ENCODE measurements around the gene CASP6. TPM values are rescaled to one million over a fixed set of nuclear protein-coding genes. Genes with fewer than 3 reads are reported as not detected.

Gene CASP6
- total RNA-seq, 4 donors from 2014 or later, result 17.0 to 121 (median 43.7) TPM

DNA sequence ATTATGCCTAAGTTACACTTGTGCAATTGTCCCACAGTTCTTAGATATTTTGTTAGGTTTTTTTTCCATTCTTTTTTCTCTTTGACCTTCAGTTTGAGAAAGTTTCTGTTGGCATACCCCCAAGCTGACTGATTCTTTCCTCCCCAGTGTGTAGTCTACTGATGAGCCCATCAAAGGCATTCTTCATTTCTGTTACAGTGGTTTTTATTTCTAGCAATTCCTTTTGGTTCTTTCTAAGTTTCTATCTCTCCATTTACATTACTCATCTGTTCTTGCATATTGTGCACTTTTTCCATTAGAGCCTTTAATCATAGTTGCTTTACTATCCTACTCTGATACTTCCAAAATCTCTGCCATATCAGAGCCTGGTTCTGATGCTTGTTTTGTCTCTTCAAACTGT is 31.9 kb downstream of the CASP6 start:
- Histone ChIP-seq H3K27ac (no peak overlapping the region), H3K36me3 (no peaks in the 10 kb centered on the region), H3K27me3 (no peaks in the 10 kb centered on the region), H3K9me3 (peaks cover 0 to 6% of the 10 kb centered on the region in 2 donors), H3K4me1 (no peaks in the 10 kb centered on the region), H3K4me3 (no peak overlapping the region)
- intact Hi-C loops (cut with DNase I; ENCODE audit: low total_unique reads), result no loop called here
- TF ChIP-seq POLR2A (IDR thresholded peaks at IDR 0.05), result no peak
- TF ChIP-seq, protein P1, sequence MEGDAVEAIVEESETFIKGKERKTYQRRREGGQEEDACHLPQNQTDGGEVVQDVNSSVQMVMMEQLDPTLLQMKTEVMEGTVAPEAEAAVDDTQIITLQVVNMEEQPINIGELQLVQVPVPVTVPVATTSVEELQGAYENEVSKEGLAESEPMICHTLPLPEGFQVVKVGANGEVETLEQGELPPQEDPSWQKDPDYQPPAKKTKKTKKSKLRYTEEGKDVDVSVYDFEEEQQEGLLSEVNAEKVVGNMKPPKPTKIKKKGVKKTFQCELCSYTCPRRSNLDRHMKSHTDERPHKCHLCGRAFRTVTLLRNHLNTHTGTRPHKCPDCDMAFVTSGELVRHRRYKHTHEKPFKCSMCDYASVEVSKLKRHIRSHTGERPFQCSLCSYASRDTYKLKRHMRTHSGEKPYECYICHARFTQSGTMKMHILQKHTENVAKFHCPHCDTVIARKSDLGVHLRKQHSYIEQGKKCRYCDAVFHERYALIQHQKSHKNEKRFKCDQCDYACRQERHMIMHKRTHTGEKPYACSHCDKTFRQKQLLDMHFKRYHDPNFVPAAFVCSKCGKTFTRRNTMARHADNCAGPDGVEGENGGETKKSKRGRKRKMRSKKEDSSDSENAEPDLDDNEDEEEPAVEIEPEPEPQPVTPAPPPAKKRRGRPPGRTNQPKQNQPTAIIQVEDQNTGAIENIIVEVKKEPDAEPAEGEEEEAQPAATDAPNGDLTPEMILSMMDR (IDR thresholded peaks at IDR 0.05), result no peak
- no peak for DNase-seq

DNA sequence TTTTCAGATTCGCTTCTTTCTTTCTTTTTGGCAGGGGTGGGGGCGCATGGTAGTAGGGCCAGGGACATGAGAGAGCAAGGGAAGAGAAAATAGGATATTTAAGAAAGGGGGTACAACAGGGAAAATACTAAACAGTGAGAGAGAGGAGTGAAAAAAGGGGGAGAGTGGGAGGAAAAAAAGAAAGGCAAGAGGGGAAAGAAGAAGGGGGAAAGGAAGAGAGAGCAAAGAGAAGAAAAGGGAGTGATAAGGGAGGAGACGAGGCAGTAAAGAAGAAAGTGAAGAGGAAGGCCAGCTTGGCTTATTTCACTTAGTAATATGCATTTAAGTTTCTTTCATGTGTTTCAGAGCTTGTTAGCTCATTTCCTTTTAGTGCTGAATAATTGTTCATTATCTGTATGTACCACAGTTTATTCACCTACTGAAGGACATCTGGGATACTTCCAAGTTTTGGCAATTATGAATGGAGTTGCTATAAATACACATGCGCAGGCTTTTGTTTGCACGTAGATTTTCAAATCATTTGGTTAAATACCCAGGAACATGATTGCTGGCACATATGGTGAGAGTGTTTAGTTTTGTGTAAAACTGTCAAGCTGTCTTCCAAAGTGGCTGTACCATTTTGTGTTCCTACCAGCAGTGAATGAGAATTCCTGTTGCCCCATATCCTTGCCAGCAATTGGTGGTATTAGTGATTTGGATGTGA is 37.3 kb downstream of the CASP6 start:
- no peak for DNase-seq
- intact Hi-C loops (cut with DNase I; ENCODE audit: low total_unique reads), result no loop called here
- Histone ChIP-seq H3K4me1 (no peaks in the 10 kb centered on the region), H3K9me3 (no peaks in the 10 kb centered on the region), H3K27ac (no peak overlapping the region), H3K4me3 (no peak overlapping the region), H3K27me3 (no peaks in the 10 kb centered on the region), H3K36me3 (no peaks in the 10 kb centered on the region)
- no peak for TF ChIP-seq POLR2A (IDR thresholded peaks at IDR 0.05)
- TF ChIP-seq, protein P1 (IDR thresholded peaks at IDR 0.05), result no peak

DNA sequence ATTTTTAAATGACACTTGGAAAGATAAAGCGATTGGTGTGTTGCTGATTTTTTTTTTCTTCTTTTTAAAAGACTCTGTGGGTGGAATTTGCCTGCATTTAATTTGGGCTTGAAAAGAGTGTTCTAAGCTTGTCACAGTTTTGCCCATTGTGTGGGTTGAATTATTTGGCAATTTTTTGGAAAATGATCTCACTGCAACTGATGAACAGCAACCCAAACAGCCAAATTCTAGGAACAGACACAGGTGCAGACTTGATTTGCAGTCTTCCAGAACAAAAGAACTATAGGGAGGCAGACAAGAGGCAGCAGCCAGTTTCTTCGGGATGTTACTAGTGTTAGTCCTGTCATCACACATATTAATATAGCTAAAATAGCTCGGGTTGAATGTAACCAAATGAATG is 40.5 kb downstream of the CASP6 start:
- TF ChIP-seq, protein P1 (IDR thresholded peaks at IDR 0.05), result no peak
- TF ChIP-seq POLR2A (IDR thresholded peaks at IDR 0.05), result no peak
- Histone ChIP-seq H3K4me3 (no peak overlapping the region), H3K9me3 (no peaks in the 10 kb centered on the region), H3K4me1 (no peaks in the 10 kb centered on the region), H3K27ac (no peak overlapping the region), H3K27me3 (no peaks in the 10 kb centered on the region), H3K36me3 (no peaks in the 10 kb centered on the region)
- DNase-seq, result no peak
- intact Hi-C loops (cut with DNase I; ENCODE audit: low total_unique reads), result no loop called here

DNA sequence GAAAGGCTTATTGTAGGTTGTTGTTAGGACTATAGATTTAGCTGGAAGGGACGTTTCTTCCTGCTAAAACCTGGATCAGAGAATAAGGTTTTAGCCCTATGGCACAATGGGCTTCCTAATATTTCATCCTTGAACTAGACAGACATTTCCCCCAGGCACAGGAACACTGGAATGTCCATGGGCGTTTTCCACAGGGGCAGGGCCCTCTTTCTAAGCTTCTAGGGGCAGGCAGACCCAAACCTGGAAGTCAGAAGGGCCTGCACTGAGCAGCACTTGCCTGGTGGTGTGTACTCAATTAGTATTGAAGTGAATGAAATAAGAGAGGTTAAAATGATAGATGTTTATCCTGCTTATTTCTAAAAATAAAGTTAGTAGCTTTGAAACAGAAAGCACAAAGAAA is 41.1 kb downstream of the CASP6 start:
- Histone ChIP-seq H3K4me3 (no peak overlapping the region), H3K36me3 (no peaks in the 10 kb centered on the region), H3K9me3 (no peaks in the 10 kb centered on the region), H3K27me3 (no peaks in the 10 kb centered on the region), H3K27ac (no peak overlapping the region), H3K4me1 (no peaks in the 10 kb centered on the region)
- intact Hi-C loops (cut with DNase I; ENCODE audit: low total_unique reads), result no loop called here
- DNase-seq, result no peak
- TF ChIP-seq POLR2A (IDR thresholded peaks at IDR 0.05), result no peak
- TF ChIP-seq, protein P1 (IDR thresholded peaks at IDR 0.05), result no peak

DNA sequence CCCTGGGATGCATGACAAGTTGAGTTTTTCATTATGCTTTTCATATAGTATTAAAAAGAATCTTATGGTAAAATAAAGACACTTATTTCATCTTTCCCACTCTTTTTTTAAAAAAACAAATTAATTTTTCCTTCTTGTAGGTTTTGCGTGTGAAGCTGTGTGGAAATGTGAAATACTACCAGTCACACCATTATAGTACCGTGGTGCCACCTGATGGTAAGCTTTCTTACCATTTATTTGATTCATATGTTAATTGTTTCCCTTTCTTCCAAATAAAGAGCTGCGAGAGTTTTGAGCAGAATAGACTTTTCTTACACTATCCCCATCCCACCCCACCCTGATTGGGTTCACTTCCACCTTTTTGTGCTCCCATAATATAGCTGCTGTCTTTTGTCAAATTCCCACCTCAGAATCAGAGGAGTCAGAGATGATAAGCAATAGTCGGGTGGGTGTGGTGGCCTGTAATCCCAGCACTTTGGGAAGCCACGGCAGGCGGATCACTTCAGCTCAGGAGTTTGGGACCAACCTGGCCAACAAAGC is 44.3 kb downstream of the CASP6 start:
- TF ChIP-seq, protein P1 (IDR thresholded peaks at IDR 0.05), result peak in 2 of 4 experiments; percentile 14 to 18
- no peak for TF ChIP-seq POLR2A (IDR thresholded peaks at IDR 0.05)

More for the DNA sequence above, 44.3 kb downstream of the CASP6 start:
- H3K36me3 ChIP-seq, result no peaks in the 10 kb centered on the region
- H3K4me1 ChIP-seq, result no peaks in the 10 kb centered on the region
- H3K9me3 ChIP-seq, result no peaks in the 10 kb centered on the region
- H3K27ac ChIP-seq, result no peak overlapping the region
- H3K4me3 ChIP-seq, result no peak overlapping the region
- intact Hi-C loops (cut with DNase I; ENCODE audit: low total_unique reads), result no loop called here
- no peak for DNase-seq
- H3K27me3 ChIP-seq, result no peaks in the 10 kb centered on the region

All from uterus (tissue), 4 donors.